ENCODE results near the gene BIRC7.

The BIRC7 gene

DNA sequence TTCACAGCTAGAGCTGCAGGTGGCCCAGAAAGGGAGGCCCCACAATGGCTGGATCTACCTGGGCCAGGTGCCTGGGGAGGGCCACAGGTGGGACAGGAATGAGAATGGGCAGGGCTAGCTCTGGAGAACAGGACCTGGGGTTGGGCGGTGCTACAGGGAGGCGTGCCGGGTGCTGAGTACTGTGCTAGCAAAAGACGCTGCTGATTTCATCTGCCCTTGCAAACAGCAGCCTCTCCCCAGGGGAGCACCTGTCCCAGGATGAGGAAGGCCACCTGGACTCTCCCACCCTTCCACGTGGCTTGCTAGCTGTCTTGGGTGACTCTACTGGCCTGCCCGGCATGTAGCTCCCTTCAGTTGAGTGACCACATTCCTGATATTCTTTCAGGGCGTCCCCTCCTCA is 13.2 kb upstream of the BIRC7 start:
- Histone ChIP-seq H3K4me1 (ENCODE audit: control insufficient read depth in 1 of 2, insufficient read depth in 1 of 2, low read depth in 1 of 2, low read length in 1 of 2) (no peaks in the 10 kb centered on the region), H3K27ac (no peak overlapping the region), H3K4me3 (ENCODE audit: low read depth in 1 of 2, low read length in 1 of 2) (no peak overlapping the region), H3K27me3 (peaks cover 60% of the 10 kb centered on the region), H3K36me3 (no peaks in the 10 kb centered on the region), H3K9me3 (no peaks in the 10 kb centered on the region)
- TF ChIP-seq, protein P1, sequence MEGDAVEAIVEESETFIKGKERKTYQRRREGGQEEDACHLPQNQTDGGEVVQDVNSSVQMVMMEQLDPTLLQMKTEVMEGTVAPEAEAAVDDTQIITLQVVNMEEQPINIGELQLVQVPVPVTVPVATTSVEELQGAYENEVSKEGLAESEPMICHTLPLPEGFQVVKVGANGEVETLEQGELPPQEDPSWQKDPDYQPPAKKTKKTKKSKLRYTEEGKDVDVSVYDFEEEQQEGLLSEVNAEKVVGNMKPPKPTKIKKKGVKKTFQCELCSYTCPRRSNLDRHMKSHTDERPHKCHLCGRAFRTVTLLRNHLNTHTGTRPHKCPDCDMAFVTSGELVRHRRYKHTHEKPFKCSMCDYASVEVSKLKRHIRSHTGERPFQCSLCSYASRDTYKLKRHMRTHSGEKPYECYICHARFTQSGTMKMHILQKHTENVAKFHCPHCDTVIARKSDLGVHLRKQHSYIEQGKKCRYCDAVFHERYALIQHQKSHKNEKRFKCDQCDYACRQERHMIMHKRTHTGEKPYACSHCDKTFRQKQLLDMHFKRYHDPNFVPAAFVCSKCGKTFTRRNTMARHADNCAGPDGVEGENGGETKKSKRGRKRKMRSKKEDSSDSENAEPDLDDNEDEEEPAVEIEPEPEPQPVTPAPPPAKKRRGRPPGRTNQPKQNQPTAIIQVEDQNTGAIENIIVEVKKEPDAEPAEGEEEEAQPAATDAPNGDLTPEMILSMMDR (IDR thresholded peaks at IDR 0.05): no peak

DNA sequence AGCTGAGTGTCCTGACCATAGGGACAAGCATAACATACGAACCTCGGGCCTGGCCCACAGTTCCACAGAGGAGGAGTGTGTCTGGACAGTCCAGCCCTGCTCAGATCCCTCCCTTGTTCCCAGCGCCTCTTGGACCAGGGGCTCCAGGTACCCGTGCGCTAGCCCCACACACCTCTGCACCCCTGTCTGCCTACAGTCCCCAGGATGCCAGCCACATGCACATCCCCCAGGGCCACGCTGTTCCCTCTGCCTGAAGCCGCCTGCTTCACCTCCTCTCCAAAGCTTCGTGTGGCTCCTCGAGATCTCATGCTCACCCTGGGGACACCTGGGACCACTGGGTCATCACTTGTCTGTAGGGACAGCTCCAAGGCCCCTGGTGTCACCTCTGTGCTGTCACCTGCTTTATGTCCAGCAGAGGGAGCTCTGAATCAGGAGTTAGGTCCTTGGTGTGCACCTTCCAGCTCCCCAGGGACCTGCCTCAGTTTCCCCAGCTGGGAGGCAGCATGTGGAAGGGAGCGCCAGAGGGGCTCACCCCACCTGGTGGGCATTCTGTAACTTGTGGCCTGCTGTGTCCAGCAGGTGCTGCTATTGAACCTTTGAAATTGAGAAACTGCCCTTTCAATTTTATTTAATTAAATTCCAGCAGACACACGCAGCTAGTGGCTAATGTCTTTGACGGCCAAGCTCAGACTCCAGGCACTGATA is 12.4 kb upstream of the BIRC7 start:
- H3K4me1 ChIP-seq (ENCODE audit: control insufficient read depth in 1 of 2, insufficient read depth in 1 of 2, low read depth in 1 of 2, low read length in 1 of 2): no peaks in the 10 kb centered on the region
- no peaks in the 10 kb centered on the region for H3K9me3 ChIP-seq
- H3K27ac ChIP-seq: no peak overlapping the region
- TF ChIP-seq, protein P1 (IDR thresholded peaks at IDR 0.05): no peak
- peaks cover 62% of the 10 kb centered on the region for H3K27me3 ChIP-seq
- no peaks in the 10 kb centered on the region for H3K36me3 ChIP-seq
- H3K4me3 ChIP-seq (ENCODE audit: low read depth in 1 of 2, low read length in 1 of 2): no peak overlapping the region

DNA sequence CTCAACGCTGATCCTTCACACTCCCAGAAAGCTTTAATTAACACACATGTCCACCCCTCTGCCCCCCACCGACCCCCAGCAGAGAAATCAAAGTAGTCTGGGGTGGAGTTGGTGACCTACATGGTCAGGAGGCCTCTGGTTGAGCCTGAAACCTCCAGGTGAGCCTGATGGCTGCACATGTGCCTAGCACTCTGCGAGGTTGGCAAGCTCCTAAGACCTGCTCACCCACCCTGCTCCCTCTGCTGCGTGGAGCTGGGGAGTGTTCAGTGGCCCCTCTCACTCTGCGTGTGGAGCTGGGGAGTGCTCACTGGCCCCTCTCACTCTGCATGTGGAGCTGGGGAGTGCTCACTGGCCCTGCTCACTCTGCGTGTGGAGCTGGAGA is 11.9 kb upstream of the BIRC7 start:
- TF ChIP-seq, protein P1 (IDR thresholded peaks at IDR 0.05): no peak
- H3K27ac ChIP-seq: no peak overlapping the region
- H3K4me3 ChIP-seq (ENCODE audit: low read depth in 1 of 2, low read length in 1 of 2): no peak overlapping the region
- no peaks in the 10 kb centered on the region for H3K36me3 ChIP-seq
- H3K9me3 ChIP-seq: no peaks in the 10 kb centered on the region
- no peaks in the 10 kb centered on the region for H3K4me1 ChIP-seq (ENCODE audit: control insufficient read depth in 1 of 2, insufficient read depth in 1 of 2, low read depth in 1 of 2, low read length in 1 of 2)
- H3K27me3 ChIP-seq: peaks cover 67% of the 10 kb centered on the region

DNA sequence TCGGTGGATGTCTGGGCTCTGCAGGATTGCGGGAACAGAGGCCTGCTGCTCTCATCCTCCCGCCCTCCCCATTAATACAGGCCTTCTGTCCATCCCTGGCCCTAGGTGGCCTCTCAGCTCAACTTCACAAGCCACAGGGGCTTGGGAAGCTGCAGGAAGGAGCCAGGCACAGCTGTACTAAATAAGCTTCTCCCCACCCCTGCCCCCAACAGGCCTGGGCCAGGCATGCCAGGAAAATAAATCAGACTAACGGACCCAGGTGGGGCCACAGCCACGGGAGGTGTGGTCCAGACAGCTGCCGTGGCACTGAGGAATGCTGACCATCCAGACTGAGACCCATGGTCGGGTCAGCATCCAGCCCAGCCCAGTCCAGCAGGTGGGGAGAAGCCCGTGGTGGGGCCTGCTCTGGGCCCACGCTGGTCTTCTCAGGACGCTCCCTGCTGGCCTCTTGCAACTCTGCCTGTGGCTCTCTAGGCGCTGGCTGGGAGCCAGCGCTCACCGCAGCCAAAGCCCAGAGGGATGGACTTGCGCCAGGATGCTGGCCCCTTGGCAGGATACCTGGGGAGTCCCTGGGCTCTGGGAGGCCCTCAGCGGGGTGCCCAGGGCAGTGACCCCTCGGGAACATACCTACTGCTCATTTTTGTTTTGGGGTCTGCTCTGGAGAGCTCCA is 11.2 kb upstream of the BIRC7 start:
- H3K27me3 ChIP-seq: peaks cover 67% of the 10 kb centered on the region
- no peak overlapping the region for H3K27ac ChIP-seq
- no peaks in the 10 kb centered on the region for H3K9me3 ChIP-seq
- no peaks in the 10 kb centered on the region for H3K4me1 ChIP-seq (ENCODE audit: control insufficient read depth in 1 of 2, insufficient read depth in 1 of 2, low read depth in 1 of 2, low read length in 1 of 2)
- no peaks in the 10 kb centered on the region for H3K36me3 ChIP-seq
- no peak overlapping the region for H3K4me3 ChIP-seq (ENCODE audit: low read depth in 1 of 2, low read length in 1 of 2)
- TF ChIP-seq, protein P1 (IDR thresholded peaks at IDR 0.05): no peak

DNA sequence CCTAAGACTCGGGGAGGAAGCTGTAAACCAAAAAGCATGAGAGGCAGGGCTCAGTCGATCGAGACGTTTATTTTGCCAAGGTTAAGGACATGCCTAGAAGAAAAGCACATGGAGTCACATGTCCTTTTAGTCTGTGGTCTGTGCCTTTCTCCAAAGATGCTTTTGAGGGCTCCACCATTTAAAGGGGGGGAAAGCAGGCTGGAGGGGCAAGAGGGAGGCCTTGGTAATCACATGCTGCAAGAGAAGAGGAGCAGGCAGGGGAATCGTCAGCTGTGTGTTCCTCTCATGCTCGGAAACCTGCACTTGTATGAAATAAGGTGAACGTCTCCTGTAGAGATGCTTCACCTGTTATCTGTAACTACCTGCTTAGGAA is 10.6 kb upstream of the BIRC7 start:
- no peak overlapping the region for H3K27ac ChIP-seq
- no peaks in the 10 kb centered on the region for H3K9me3 ChIP-seq
- TF ChIP-seq, protein P1 (IDR thresholded peaks at IDR 0.05): no peak
- peaks cover 67% of the 10 kb centered on the region for H3K27me3 ChIP-seq
- H3K36me3 ChIP-seq: no peaks in the 10 kb centered on the region
- H3K4me1 ChIP-seq (ENCODE audit: control insufficient read depth in 1 of 2, insufficient read depth in 1 of 2, low read depth in 1 of 2, low read length in 1 of 2): no peaks in the 10 kb centered on the region
- no peak overlapping the region for H3K4me3 ChIP-seq (ENCODE audit: low read depth in 1 of 2, low read length in 1 of 2)

Measured in neutrophil (primary cell).